Thyroid gland (tissue), 4 donors: ENCODE data around the gene CUTC.

Experiments
- CTCF ChIP-seq, 6 experiments: fragments of 200-600 bp in 3 of 6; fragments of 450-650 bp in 3 of 6; sonication (generic) in 3 of 6; IDR thresholded peaks; one replicate each; pipeline ENCODE4 v1.5.1; 2016 to 2019; ENCODE audit warnings: antibody characterized with exemption in 6 of 6, mild to moderate bottlenecking in 2 of 6, inconsistent platforms in 1 of 6, moderate library complexity in 1 of 6
- POLR2A ChIP-seq, 2 donors: fragments of 450-650 bp; IDR thresholded peaks; one replicate each; pipeline ENCODE4 v1.6.1; 2017; ENCODE audit warnings: antibody characterized with exemption in 2 of 2, mild to moderate bottlenecking in 2 of 2, moderate library complexity in 1 of 2

GRCh38 chr10:99804471-99804870, 72.4 kb downstream of the CUTC start:
- TF ChIP-seq POLR2A (IDR thresholded peaks at IDR 0.05) (no peak), CTCF (IDR thresholded peaks at IDR 0.05) (no peak)
